GM12875 (cell line): ENCODE results near the gene ISCA2.

Experiments
- H3K4me3 ChIP-seq: one replicate; pipeline ENCODE4 v1.5.1; 2011; ENCODE audit warnings: low read depth, low read length, control low read depth
- CTCF ChIP-seq: IDR thresholded peaks from 2 replicates; pipeline ENCODE4 v1.5.1; 2011; ENCODE audit warnings: low read depth, mild to moderate bottlenecking, control low read depth, inconsistent platforms, low read length, moderate library complexity, borderline replicate concordance; ENCODE audit not compliant: insufficient read depth

ISCA2 gene

GRCh38 chr14:74483321-74483720 lies 10.2 kb upstream of the ISCA2 start:
- H3K4me3 ChIP-seq: no peak overlapping the region
- no peak for TF ChIP-seq CTCF

- no peak overlapping the region for H3K4me3 ChIP-seq
Measured at GRCh38 chr14:74486164-74486563, 7.4 kb upstream of the ISCA2 start.

GRCh38 chr14:74488786-74489397 lies 4.7 kb upstream of the ISCA2 start:
- no peak for TF ChIP-seq CTCF
- H3K4me3 ChIP-seq: no peak overlapping the region

More at GRCh38 chr14:74486164-74486563, 7.4 kb upstream of the ISCA2 start:
- TF ChIP-seq CTCF: no peak

- no peak overlapping the region for H3K4me3 ChIP-seq
- TF ChIP-seq CTCF: no peak
Measured at GRCh38 chr14:74490486-74490885, 3.1 kb upstream of the ISCA2 start.

GRCh38 chr14:74491956-74492775 lies 1.4 kb upstream of the ISCA2 start:
- H3K4me3 ChIP-seq: peak overlapping the region; percentile 75
- TF ChIP-seq CTCF: peak; percentile 33; the same call in 1 of the 2 replicates

GRCh38 chr14:74492776-74493342 lies 706 bp upstream of the ISCA2 start, which contains the start of gene NPC2:
Gene NPC2 (minus strand): TSS chr14:74493305. CDS start chr14:74493274, 31 bp downstream.
- H3K4me3 ChIP-seq: peak within 1 kb of the TSS; percentile 88
- no peak for TF ChIP-seq CTCF

GRCh38 chr14:74495356-74495755 lies 1.8 kb downstream of the ISCA2 start:
- TF ChIP-seq CTCF: no peak
- H3K4me3 ChIP-seq: no peak overlapping the region
